NT2/D1 (cell line): ENCODE results near the gene PKN1.

Experiments used
- YY1 ChIP-seq: IDR thresholded peaks from 2 replicates; pipeline ENCODE4 v1.6.1; 2011; ENCODE audit not compliant: insufficient read length, insufficient read depth
- ZNF274 ChIP-seq: IDR thresholded peaks from 2 replicates; pipeline ENCODE4 v1.6.1; 2011; ENCODE audit warnings: mild to moderate bottlenecking, low read depth, low read length

DNA sequence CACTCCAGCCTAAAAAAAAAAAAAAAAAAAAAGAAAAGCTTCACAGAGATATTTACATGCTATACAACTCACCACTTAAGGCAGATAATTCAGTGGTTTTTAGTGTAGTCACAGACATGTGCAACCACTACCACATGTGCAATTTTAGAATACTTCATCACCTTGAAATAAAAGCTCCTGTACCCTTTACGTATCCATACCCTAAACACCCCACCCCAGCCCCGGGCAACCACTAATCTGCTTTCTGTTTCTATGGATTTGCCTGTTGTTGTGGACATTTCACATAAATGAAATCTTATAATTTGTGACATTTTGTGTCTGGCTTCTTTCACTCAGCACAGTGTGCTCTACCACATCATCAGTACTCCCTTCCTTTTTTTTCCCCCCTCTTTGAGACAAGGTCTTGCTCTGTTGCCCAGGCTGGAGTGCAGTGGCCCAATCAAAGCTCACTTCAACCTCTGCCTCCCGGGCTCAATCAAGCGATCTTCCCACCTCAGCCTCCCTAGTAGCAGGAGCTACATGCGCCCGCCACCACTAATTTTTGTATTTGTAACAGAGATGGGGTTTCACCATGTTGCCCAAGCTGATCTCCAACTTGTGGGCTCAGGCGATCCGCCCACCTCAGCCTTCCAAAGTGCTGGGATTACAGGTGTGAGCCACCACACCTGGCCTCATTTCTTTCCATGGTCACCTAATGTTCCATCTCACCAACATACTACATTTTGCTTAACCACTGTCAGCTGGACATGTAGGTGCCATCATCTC, 18.0 kb upstream of the PKN1 start:
- TF ChIP-seq YY1 (no peak), ZNF274 (no peak)
